Measurements from ENCODE around the gene MYL7.

GRCh38 chr7:44097064-44097932 is 43.8 kb downstream of the MYL7 start:
- TF ChIP-seq POLR2A (IDR thresholded peaks at IDR 0.05) (no peak), CTCF (IDR thresholded peaks at IDR 0.05) (no peak)

Data from esophagus squamous epithelium (tissue), 4 donors.